WTC11 (cell line): Measurements from ENCODE around the gene ZFHX3. TPM values are rescaled to one million over a fixed set of nuclear protein-coding genes. Genes with fewer than 3 reads are reported as not detected.

Source experiments
- ATAC-seq: fragments of 200-7000 bp; cut with Tn5 transposase; 2 replicates; pipeline ENCODE4 v1.10.0; 2021; ENCODE audit warnings: mild to moderate bottlenecking, moderate library complexity
- CTCF ChIA-PET: fragments of 300-600 bp; sonication (Branson Sonifier 250); formaldehyde crosslinking; loops from one replicate; lab custom pipeline; 2021; ENCODE audit warnings: antibody characterized with exemption; lab: Charles Lee
- POLR2A ChIA-PET: fragments of 350-600 bp; sonication (Branson Sonifier 250); formaldehyde crosslinking; loops from one replicate; lab custom pipeline; 2021; ENCODE audit warnings: antibody characterized with exemption; lab: Charles Lee
- DNase-seq: peaks from one replicate; pipeline ENCODE4 v3.0.0; 2021; ENCODE audit warnings: low spot score
- H3K27ac Mint-ChIP-seq: 2 replicates; pipeline ENCODE4 v1.8.0; 2021; ENCODE audit warnings: mixed read lengths
- H3K27me3 Mint-ChIP-seq: 2 replicates; pipeline ENCODE4 v1.8.0; 2021; ENCODE audit warnings: low read depth, mild to moderate bottlenecking, moderate library complexity, mixed read lengths
- H3K36me3 Mint-ChIP-seq: 2 replicates; pipeline ENCODE4 v1.8.0; 2021; ENCODE audit warnings: mixed read lengths
- H3K4me1 Mint-ChIP-seq: 2 replicates; pipeline ENCODE4 v1.8.0; 2022; ENCODE audit warnings: mixed read lengths
- H3K4me3 Mint-ChIP-seq: 2 replicates; pipeline ENCODE4 v1.8.0; 2021; ENCODE audit warnings: mild to moderate bottlenecking, moderate library complexity, mixed read lengths
- H3K9me3 Mint-ChIP-seq: 2 replicates; pipeline ENCODE4 v1.8.0; 2021; ENCODE audit warnings: mixed read lengths
- ATF1 ChIP-seq: sonication (generic); formaldehyde crosslinking; IDR thresholded peaks from 2 replicates; pipeline ENCODE4 v1.8.1; 2023; ENCODE audit warnings: mild to moderate bottlenecking, moderate library complexity, missing genetic modification reagents
- FOXP1 ChIP-seq: sonication (generic); formaldehyde crosslinking; IDR thresholded peaks from 2 replicates; pipeline ENCODE4 v1.8.0; 2022; ENCODE audit warnings: missing genetic modification reagents, mild to moderate bottlenecking, moderate library complexity, borderline replicate concordance
- GTF2I ChIP-seq: fragments of 250-450 bp; sonication (Bioruptor Pico); conservative IDR thresholded peaks from 2 replicates; pipeline ENCODE4 v1.4.0; 2021; ENCODE audit warnings: mild to moderate bottlenecking
- HMGA2 ChIP-seq: fragments of 250-450 bp; sonication (Bioruptor Pico); IDR thresholded peaks from 2 replicates; pipeline ENCODE4 v1.4.0; 2021; ENCODE audit warnings: mild to moderate bottlenecking, moderate library complexity
- RORB ChIP-seq: fragments of 250-450 bp; sonication (Bioruptor Pico); IDR thresholded peaks from 2 replicates; pipeline ENCODE4 v1.9.0; 2021; ENCODE audit warnings: mild to moderate bottlenecking
- SMAD4 ChIP-seq: sonication (generic); formaldehyde crosslinking; IDR thresholded peaks from 2 replicates; pipeline ENCODE4 v1.8.0; 2022; ENCODE audit warnings: mild to moderate bottlenecking, missing genetic modification reagents
- SOX15 ChIP-seq: fragments of 250-450 bp; sonication (Bioruptor Pico); IDR thresholded peaks from 2 replicates; pipeline ENCODE4 v1.9.0; 2021; ENCODE audit warnings: mild to moderate bottlenecking
- TP53 ChIP-seq: sonication (generic); formaldehyde crosslinking; IDR thresholded peaks from 2 replicates; pipeline ENCODE4 v1.8.1; 2023; ENCODE audit warnings: mild to moderate bottlenecking, missing genetic modification reagents
- ZNF121 ChIP-seq: sonication (generic); formaldehyde crosslinking; IDR thresholded peaks from 2 replicates; pipeline ENCODE4 v1.8.0; 2023; ENCODE audit warnings: missing genetic modification reagents
- total RNA-seq: library from RNA; stranded (reverse); gene quantifications from 3 replicates; pipeline ENCODE4 v1.2.3, GENCODE V29; 2021
- TF ChIP-seq, protein P1 (sequence below): sonication (generic); formaldehyde crosslinking; IDR thresholded peaks from 2 replicates; pipeline ENCODE4 v1.8.1; 2023; ENCODE audit warnings: mild to moderate bottlenecking, missing genetic modification reagents, moderate library complexity
- TF ChIP-seq, protein P2 (sequence below): sonication (generic); formaldehyde crosslinking; IDR thresholded peaks from 2 replicates; pipeline ENCODE4 v1.8.0; 2022; ENCODE audit warnings: mild to moderate bottlenecking, missing genetic modification reagents
- TF ChIP-seq, protein P3 (sequence below): fragments of 200-600 bp; IDR thresholded peaks from 2 replicates; pipeline ENCODE4 v1.8.0; 2022; ENCODE audit warnings: antibody characterized with exemption
- TF ChIP-seq, protein P4 (sequence below): fragments of 250-450 bp; sonication (Bioruptor Pico); IDR thresholded peaks from 2 replicates; pipeline ENCODE4 v2.1.2; 2022; ENCODE audit warnings: mild to moderate bottlenecking, moderate library complexity
- TF ChIP-seq, protein P5 (sequence below): sonication (generic); formaldehyde crosslinking; IDR thresholded peaks from 2 replicates; pipeline ENCODE4 v1.8.0; 2023; ENCODE audit warnings: missing genetic modification reagents
- TF ChIP-seq, protein P6 (sequence below): fragments of 250-450 bp; sonication (Bioruptor Pico); IDR thresholded peaks from 2 replicates; pipeline ENCODE4 v1.9.0; 2021; ENCODE audit warnings: mild to moderate bottlenecking, borderline replicate concordance
- TF ChIP-seq, protein P7 (sequence below): sonication (generic); formaldehyde crosslinking; IDR thresholded peaks from 2 replicates; pipeline ENCODE4 v1.8.1; 2022; ENCODE audit warnings: mild to moderate bottlenecking, moderate library complexity, missing genetic modification reagents
- TF ChIP-seq, protein P8 (sequence below): sonication (generic); formaldehyde crosslinking; IDR thresholded peaks from 2 replicates; pipeline ENCODE4 v1.8.1; 2023; ENCODE audit warnings: mild to moderate bottlenecking, missing genetic modification reagents
- TF ChIP-seq, protein P9 (sequence below): sonication (generic); formaldehyde crosslinking; conservative IDR thresholded peaks from 2 replicates; pipeline ENCODE4 v1.8.1; 2022; ENCODE audit warnings: mild to moderate bottlenecking, missing genetic modification reagents

Gene ZFHX3
- total RNA-seq, 1 experiment from 2014 or later: 5.7 TPM

DNA sequence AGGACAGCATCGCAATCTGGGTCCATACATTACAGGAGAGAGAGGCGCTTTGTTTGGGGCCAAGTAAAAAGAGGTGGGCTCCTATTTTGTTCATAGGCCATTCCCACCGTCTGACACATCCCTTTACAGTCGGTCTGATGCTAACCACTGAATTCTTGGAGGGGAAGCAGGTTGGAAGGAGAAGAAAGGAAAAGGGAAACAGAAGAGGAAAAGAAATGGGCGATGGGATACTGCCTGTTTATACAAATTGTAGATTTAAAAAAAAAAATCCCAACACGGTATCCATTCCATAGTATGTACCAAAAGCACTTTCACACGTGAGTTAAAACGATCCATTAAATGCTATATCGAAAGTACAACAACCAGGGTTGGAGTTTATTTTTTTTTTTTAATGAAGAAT, 4.0 kb upstream of the ZFHX3 start:
- DNase-seq: no peak
- H3K27me3 Mint-ChIP-seq: peaks cover 6% of the 10 kb centered on the region
- no peak for ATAC-seq
- peaks cover 14% of the 10 kb centered on the region for H3K4me1 Mint-ChIP-seq
- no peaks in the 10 kb centered on the region for H3K9me3 Mint-ChIP-seq
- no peaks in the 10 kb centered on the region for H3K36me3 Mint-ChIP-seq
- no peak overlapping the region for H3K4me3 Mint-ChIP-seq
- ChIA-PET POLR2A (no interaction called here), CTCF (interaction anchor here (0.8 to 1.2 kb wide), 3 partner anchors 12 to 57 kb away, joined by 3 to 4 read pairs (median 3); no protein-coding TSS in a partner anchor)
- H3K27ac Mint-ChIP-seq: no peak overlapping the region
- TF ChIP-seq RORB (CRISPR knock-in tag) (no peak), GTF2I (no peak), ZNF121 (no peak), HMGA2 (CRISPR knock-in tag) (no peak), ATF1 (CRISPR knock-in tag) (no peak), FOXP1 (CRISPR knock-in tag) (no peak), TP53 (CRISPR knock-in tag) (no peak), SOX15 (no peak), SMAD4 (CRISPR knock-in tag) (no peak)
- TF ChIP-seq, protein P1, sequence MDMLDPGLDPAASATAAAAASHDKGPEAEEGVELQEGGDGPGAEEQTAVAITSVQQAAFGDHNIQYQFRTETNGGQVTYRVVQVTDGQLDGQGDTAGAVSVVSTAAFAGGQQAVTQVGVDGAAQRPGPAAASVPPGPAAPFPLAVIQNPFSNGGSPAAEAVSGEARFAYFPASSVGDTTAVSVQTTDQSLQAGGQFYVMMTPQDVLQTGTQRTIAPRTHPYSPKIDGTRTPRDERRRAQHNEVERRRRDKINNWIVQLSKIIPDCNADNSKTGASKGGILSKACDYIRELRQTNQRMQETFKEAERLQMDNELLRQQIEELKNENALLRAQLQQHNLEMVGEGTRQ (CRISPR knock-in tag): no peak
- TF ChIP-seq, protein P2, sequence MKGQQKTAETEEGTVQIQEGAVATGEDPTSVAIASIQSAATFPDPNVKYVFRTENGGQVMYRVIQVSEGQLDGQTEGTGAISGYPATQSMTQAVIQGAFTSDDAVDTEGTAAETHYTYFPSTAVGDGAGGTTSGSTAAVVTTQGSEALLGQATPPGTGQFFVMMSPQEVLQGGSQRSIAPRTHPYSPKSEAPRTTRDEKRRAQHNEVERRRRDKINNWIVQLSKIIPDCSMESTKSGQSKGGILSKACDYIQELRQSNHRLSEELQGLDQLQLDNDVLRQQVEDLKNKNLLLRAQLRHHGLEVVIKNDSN (CRISPR knock-in tag): no peak
- TF ChIP-seq, protein P3, sequence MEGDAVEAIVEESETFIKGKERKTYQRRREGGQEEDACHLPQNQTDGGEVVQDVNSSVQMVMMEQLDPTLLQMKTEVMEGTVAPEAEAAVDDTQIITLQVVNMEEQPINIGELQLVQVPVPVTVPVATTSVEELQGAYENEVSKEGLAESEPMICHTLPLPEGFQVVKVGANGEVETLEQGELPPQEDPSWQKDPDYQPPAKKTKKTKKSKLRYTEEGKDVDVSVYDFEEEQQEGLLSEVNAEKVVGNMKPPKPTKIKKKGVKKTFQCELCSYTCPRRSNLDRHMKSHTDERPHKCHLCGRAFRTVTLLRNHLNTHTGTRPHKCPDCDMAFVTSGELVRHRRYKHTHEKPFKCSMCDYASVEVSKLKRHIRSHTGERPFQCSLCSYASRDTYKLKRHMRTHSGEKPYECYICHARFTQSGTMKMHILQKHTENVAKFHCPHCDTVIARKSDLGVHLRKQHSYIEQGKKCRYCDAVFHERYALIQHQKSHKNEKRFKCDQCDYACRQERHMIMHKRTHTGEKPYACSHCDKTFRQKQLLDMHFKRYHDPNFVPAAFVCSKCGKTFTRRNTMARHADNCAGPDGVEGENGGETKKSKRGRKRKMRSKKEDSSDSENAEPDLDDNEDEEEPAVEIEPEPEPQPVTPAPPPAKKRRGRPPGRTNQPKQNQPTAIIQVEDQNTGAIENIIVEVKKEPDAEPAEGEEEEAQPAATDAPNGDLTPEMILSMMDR: no peak
- TF ChIP-seq, protein P4, sequence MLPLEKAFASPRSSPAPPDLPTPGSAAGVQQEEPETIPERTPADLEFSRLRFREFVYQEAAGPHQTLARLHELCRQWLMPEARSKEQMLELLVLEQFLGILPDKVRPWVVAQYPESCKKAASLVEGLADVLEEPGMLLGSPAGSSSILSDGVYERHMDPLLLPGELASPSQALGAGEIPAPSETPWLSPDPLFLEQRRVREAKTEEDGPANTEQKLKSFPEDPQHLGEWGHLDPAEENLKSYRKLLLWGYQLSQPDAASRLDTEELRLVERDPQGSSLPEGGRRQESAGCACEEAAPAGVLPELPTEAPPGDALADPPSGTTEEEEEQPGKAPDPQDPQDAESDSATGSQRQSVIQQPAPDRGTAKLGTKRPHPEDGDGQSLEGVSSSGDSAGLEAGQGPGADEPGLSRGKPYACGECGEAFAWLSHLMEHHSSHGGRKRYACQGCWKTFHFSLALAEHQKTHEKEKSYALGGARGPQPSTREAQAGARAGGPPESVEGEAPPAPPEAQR (CRISPR knock-in tag): no peak
- TF ChIP-seq, protein P5, sequence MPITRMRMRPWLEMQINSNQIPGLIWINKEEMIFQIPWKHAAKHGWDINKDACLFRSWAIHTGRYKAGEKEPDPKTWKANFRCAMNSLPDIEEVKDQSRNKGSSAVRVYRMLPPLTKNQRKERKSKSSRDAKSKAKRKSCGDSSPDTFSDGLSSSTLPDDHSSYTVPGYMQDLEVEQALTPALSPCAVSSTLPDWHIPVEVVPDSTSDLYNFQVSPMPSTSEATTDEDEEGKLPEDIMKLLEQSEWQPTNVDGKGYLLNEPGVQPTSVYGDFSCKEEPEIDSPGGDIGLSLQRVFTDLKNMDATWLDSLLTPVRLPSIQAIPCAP (CRISPR knock-in tag): no peak
- TF ChIP-seq, protein P6, sequence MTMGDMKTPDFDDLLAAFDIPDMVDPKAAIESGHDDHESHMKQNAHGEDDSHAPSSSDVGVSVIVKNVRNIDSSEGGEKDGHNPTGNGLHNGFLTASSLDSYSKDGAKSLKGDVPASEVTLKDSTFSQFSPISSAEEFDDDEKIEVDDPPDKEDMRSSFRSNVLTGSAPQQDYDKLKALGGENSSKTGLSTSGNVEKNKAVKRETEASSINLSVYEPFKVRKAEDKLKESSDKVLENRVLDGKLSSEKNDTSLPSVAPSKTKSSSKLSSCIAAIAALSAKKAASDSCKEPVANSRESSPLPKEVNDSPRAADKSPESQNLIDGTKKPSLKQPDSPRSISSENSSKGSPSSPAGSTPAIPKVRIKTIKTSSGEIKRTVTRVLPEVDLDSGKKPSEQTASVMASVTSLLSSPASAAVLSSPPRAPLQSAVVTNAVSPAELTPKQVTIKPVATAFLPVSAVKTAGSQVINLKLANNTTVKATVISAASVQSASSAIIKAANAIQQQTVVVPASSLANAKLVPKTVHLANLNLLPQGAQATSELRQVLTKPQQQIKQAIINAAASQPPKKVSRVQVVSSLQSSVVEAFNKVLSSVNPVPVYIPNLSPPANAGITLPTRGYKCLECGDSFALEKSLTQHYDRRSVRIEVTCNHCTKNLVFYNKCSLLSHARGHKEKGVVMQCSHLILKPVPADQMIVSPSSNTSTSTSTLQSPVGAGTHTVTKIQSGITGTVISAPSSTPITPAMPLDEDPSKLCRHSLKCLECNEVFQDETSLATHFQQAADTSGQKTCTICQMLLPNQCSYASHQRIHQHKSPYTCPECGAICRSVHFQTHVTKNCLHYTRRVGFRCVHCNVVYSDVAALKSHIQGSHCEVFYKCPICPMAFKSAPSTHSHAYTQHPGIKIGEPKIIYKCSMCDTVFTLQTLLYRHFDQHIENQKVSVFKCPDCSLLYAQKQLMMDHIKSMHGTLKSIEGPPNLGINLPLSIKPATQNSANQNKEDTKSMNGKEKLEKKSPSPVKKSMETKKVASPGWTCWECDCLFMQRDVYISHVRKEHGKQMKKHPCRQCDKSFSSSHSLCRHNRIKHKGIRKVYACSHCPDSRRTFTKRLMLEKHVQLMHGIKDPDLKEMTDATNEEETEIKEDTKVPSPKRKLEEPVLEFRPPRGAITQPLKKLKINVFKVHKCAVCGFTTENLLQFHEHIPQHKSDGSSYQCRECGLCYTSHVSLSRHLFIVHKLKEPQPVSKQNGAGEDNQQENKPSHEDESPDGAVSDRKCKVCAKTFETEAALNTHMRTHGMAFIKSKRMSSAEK: no peak
- TF ChIP-seq, protein P7, sequence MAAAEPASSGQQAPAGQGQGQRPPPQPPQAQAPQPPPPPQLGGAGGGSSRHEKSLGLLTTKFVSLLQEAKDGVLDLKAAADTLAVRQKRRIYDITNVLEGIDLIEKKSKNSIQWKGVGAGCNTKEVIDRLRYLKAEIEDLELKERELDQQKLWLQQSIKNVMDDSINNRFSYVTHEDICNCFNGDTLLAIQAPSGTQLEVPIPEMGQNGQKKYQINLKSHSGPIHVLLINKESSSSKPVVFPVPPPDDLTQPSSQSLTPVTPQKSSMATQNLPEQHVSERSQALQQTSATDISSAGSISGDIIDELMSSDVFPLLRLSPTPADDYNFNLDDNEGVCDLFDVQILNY: no peak
- TF ChIP-seq, protein P8, sequence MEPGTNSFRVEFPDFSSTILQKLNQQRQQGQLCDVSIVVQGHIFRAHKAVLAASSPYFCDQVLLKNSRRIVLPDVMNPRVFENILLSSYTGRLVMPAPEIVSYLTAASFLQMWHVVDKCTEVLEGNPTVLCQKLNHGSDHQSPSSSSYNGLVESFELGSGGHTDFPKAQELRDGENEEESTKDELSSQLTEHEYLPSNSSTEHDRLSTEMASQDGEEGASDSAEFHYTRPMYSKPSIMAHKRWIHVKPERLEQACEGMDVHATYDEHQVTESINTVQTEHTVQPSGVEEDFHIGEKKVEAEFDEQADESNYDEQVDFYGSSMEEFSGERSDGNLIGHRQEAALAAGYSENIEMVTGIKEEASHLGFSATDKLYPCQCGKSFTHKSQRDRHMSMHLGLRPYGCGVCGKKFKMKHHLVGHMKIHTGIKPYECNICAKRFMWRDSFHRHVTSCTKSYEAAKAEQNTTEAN (CRISPR knock-in tag): no peak
- TF ChIP-seq, protein P9, sequence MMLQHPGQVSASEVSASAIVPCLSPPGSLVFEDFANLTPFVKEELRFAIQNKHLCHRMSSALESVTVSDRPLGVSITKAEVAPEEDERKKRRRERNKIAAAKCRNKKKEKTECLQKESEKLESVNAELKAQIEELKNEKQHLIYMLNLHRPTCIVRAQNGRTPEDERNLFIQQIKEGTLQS (CRISPR knock-in tag): no peak
- TF ChIP-seq, all 79 proteins: peak for 0
